GM08714 (cell line): ENCODE measurements around the gene HOXD8.

Source experiments
- H3K4me3 ChIP-seq: fragments of 200-500 bp; sonication (Bioruptor generic); 2 replicates; pipeline ENCODE4 v1.5.1; 2014; ENCODE audit warnings: mild to moderate bottlenecking, low read length, inconsistent platforms
- ZNF274 ChIP-seq: IDR thresholded peaks from 2 replicates; pipeline ENCODE4 v1.6.1; 2012; ENCODE audit warnings: mild to moderate bottlenecking, low read depth, low read length

The HOXD8 gene

DNA sequence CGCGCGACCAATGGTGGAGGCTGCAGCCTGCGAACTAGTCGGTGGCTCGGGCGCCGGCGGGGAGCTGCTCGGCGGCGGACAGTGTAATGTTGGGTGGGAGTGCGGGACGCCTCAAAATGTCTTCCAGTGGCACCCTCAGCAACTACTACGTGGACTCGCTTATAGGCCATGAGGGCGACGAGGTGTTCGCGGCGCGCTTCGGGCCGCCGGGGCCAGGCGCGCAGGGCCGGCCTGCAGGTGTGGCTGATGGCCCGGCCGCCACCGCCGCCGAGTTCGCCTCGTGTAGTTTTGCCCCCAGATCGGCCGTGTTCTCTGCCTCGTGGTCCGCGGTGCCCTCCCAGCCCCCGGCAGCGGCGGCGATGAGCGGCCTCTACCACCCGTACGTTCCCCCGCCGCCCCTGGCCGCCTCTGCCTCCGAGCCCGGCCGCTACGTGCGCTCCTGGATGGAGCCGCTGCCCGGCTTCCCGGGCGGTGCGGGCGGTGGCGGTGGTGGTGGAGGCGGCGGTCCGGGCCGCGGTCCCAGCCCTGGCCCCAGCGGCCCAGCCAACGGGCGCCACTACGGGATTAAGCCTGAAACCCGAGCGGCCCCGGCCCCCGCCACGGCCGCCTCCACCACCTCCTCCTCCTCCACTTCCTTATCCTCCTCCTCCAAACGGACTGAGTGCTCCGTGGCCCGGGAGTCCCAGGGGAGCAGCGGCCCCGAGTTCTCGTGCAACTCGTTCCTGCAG lies 6.7 kb upstream of the HOXD8 start, which contains the start of gene HOXD9:
HOXD9 (plus strand) TSS at position 37 of the 728 bp plus-strand sequence; CDS start at position 87, 50 bp downstream.
- TF ChIP-seq ZNF274, result no peak
- H3K4me3 ChIP-seq, result peak within 1 kb of the TSS; percentile 5; the same call in 1 of the 2 replicates

DNA sequence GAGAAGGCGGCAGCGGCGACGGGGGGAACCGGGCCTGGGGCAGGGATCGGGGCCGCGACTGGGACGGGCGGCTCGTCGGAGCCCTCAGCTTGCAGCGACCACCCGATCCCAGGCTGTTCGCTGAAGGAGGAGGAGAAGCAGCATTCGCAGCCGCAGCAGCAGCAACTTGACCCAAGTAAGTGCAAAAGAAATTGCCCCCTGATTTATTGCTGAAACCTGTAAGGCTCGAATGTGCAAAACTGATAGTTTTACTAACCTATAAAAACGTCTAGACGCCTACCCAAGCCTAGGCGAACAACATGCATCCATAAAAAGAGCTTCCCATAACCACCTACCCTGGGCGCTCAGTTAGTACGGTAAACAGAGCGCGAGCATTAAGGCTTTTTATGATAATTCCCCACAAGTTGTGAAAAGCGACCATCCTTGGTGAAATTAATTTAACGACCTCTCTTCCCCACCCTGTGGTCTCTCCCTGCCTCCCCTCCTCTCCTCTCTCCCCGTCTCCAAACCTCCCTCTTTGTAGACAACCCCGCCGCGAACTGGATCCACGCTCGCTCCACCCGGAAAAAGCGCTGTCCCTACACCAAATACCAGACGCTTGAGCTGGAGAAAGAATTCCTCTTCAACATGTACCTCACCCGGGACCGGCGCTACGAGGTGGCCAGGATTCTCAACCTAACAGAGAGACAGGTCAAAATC lies 5.9 kb upstream of the HOXD8 start:
- TF ChIP-seq ZNF274, result no peak
- no peak overlapping the region for H3K4me3 ChIP-seq

DNA sequence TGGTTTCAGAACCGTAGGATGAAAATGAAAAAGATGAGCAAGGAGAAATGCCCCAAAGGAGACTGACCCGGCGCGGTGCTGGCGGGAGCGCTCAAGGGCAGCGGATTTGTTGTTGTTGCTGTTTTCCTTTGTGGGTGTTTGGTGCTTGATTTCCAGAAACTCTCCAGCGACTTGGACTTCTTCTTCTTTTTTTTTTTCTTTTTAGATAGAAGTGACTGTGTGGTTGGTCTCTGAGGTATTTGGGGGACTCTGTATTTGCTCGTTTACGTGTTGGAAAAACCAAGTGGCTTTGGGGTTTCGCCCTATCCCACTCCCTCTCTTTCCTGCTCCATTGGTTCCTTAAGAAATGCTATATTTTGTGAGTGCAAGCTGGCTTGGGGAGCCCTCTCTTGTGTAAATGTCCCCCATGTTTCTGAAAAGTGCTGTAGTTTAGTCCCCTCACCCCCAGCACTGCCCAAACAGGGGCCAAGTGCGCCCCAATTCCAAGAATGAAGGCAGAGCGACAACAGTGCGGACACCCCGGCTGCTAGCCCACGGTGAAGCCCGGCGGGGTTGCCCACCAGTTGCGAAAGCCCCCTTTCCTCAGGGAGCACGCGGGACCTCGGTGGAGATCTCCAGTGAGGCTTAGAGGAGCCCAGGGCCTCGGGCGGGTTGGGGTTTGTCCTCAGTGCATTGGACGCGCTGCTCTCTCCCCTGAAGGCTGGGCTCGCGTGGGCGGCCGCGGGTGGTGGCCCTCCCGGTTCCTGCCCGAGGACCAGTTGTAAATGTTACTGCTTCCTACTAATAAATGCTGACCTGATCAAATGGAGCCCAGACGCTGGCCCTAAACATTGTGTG lies 5.2 kb upstream of the HOXD8 start:
- no peak overlapping the region for H3K4me3 ChIP-seq
- no peak for TF ChIP-seq ZNF274

DNA sequence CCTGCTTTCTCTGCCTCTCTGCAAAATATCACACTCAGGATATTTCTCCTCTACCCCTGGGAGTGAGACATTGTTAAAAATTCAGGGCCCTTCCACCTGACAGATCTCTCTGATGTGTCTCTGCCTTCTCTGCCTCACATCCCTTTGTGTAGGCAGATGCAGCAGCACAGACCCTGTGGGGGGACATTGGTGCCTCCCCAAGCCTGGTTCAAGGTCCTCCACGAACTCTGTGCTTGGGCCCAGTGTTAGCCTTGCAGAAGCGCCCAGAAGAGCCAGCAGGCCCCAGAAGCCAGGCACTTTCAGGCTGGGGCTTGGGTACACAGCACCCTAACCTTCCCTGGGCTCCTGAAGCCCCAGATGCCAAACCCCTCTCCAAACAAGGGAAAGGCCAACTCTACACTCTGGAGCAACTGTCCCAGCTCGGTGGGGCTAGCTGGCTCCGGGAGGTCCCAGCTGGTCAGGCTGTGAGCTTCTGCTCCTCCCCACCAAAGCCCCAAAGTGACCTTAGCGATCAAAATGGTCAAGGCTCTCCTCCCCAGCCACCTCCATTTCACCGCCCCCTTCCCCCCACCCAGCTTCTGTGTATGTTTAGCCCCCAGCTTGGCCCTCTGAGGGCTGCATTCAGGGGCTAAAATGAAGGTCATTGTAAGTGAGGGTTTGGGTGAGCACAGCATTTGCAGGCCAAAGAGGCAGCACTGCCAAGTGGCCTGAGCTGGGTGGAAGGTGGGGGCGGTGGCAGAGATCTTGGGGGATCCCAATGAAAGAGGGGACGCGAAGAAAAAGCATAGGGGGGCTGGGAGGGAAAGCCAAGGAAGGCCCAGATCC lies 4.3 kb upstream of the HOXD8 start:
- H3K4me3 ChIP-seq, result no peak overlapping the region
- no peak for TF ChIP-seq ZNF274

DNA sequence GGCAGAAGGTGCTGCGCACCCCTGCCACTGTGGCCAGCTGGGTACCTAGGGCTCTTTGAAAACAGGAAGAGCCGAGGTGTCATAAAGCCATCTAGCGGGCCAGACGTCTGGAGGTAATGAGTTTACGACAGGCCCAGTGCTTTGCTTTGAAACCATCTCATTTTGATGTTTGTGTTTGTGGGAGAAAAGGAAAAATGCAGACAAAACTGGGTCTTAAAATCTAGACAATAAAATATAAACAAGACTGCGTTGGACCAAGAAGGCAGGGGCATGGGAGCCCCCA lies 3.8 kb upstream of the HOXD8 start:
- no peak for TF ChIP-seq ZNF274
- no peak overlapping the region for H3K4me3 ChIP-seq

DNA sequence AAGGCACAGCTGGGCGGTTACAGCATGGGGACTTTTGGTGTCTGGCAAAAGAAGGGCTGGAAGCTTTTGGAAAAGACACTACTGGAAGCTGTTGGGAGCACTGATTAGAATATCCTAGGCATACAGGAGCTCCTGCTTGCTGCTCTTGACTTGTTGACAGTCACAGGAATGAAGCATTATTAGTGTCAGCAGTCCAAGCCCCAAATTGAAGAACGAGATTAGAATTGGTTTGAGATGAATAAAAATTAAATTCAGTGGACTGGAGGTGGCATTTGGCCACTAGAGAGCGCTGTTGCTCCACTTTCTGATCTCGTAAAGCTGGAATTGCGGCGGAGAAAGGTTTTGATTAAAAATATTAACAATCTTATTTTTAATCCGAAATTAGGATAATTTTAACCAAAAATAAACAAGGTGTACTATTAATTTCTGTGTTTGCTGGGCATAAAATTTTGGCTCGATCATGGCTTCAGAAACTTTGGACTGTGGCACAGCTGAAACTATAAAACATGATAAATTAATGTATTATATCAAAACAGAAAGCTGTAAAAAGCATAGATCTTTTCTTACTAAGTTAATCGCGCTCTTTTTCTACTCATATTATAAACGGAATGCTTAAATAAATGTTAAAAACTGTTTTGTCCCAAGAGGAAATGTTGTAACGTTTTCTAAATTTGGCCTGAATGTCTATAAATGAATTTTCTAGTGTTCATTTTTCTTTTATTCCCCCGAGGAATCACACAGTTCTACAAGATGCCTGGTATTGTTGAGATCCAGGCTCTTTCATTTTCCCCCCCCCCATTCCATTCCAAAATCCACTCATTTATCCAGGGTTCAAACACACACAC lies 2.4 kb upstream of the HOXD8 start:
- no peak for TF ChIP-seq ZNF274
- no peak overlapping the region for H3K4me3 ChIP-seq

DNA sequence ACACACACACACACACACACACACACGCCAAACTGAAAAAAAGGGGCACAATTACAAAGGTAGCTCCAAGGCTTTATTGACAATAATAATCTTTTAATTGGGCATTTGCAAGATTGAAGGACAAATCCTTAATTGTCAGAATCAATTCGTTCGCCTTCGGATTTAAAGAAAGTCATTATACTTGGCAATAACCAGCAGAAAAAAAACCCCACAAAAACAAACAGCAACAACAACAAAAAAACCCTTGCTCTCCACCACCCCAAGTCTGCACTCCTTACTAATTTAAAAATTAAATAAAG lies 1.8 kb upstream of the HOXD8 start:
- H3K4me3 ChIP-seq, result no peak overlapping the region
- TF ChIP-seq ZNF274, result no peak

DNA sequence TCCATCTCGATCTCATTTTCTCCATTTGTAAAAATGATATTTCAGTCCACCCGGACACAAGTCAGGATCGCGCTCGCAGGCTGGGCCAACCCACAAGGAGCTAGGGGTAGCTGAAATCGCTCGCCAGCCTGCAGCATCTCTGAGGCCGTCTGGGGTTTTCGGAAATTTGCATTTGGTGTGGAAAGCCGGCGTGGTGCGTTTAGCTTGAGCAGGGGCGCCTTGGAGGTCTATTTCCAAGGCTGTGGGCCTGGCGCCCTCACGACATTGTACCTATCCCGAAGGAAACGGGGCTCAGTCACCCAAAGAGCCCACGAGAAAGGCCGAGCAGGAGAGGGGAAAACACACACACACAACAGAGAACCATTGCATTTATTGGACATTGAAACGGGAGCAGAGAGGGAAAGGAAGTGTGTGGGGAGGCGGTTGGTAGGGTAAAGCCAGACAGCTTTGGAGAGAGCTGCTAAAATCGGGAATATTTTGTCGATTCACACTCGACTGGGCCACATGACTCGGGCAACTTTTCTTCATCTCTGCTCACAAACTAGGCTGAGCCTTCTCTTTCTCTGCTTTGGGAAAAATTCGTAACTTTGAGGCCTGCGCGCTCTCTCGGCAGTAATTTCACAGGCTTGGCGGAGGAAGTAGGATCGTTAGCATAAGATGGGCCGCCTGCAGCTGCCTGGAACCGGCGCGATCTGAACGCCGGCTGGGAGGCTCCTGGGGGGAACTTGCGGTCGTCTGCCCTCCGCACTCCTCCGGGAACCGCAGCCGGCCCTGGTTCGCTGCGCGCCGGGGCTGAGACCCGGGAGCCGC lies 1.1 kb upstream of the HOXD8 start:
- H3K4me3 ChIP-seq, result no peak overlapping the region
- no peak for TF ChIP-seq ZNF274

DNA sequence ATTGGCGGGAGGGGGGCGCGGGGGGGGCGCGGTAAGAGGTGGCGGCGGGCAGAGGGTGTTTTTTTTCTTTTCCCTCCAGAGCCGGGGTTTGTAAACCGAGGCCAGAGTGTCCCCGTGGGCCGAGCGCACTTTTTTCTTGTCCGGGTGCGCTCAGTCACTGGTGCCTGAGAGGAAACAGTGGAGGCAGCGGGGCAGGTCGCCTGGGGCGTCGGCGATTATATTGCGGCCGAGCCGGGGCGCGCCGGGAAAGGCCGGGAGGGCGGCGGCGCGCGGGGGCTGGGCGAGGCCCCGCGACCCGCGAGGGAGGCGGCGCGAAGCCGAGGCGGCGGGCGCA lies 275 bp downstream of the HOXD8 start:
- H3K4me3 ChIP-seq, result peak overlapping the region; percentile 16; the same call in 1 of the 2 replicates
- no peak for TF ChIP-seq ZNF274

DNA sequence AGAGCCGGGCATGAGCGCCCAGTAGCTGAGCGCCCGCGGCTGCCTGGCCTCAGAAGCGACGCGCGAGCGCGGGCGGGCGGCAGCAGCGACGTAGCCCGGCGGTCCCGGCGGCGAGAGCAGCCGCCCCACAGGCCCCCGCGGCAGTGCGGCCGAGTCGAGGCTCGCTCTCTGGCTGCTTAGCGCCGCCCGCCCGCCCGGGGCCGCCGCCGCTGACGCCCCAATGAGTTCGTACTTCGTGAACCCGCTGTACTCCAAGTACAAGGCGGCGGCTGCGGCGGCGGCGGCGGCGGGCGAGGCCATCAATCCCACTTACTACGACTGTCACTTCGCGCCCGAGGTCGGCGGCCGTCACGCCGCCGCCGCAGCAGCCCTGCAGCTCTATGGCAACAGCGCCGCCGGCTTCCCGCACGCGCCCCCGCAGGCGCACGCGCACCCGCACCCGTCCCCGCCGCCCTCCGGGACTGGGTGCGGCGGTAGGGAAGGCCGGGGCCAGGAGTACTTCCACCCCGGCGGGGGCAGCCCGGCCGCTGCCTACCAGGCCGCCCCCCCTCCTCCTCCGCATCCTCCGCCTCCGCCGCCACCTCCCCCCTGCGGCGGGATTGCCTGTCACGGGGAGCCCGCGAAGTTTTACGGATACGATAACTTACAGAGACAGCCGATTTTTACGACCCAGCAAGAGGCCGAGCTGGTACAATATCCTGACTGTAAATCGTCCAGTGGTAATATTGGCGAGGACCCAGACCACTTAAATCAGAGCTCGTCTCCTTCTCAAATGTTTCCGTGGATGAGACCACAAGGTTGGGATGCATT lies 847 bp downstream of the HOXD8 start:
- H3K4me3 ChIP-seq, result peak overlapping the region; percentile 16; the same call in 1 of the 2 replicates
- TF ChIP-seq ZNF274, result no peak

DNA sequence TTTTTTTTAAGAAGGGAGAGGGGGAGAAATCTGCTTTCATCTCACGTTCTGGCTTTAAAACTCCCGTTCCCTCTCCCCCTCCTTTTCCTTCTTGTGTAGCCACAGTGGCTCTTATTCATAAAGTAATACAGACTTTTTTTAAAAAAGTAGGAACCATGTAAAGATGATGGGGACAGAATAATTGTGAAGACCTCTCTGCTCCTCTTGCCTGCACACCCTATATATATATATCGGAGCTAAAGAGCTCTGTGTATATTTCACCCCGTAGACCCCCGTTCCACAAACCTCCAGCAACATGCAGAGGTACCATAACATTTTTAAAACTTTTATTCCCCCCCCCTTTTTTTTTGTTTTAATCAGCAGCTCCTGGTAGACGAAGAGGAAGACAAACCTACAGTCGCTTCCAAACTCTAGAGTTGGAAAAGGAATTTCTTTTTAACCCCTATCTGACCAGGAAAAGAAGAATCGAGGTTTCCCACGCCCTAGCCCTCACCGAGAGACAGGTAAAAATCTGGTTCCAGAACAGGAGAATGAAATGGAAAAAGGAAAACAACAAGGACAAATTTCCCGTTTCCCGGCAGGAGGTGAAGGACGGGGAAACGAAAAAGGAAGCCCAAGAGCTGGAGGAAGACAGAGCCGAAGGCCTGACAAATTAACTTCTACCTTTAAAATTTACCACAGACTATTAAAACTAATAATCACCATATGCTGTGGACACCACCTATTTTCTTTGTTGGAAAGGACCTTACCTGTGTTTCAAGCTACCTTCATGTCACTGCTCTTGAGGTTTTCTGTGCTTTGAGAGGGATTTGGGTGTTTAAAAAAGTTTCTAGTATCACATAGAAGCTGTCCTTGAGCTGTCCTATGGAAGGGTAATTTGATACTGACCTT lies 1.7 kb downstream of the HOXD8 start:
- H3K4me3 ChIP-seq, result no peak overlapping the region
- no peak for TF ChIP-seq ZNF274

DNA sequence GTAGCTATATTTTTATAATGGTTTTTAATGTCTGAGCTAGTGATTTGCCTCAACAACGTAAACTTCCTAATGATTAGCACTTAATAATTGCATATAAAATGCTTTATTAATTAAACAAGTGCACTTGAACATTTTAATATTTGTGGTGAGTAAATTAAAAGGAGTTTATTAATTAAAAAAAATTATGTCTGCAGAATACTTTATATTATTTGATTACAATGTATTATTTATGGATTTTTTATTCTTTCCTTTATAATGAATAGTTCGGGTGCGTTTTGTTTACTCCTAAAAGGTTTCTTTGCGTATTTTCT lies 2.3 kb downstream of the HOXD8 start:
- no peak for TF ChIP-seq ZNF274
- no peak overlapping the region for H3K4me3 ChIP-seq
